ENCODE results near the gene ZNF396.

Gene ZNF396

GRCh38 chr18:35326695-35327387 is 50.3 kb downstream of the ZNF396 start:
- H3K27ac ChIP-seq, result no peak overlapping the region
- TF ChIP-seq CTCF (conservative IDR thresholded peaks at IDR 0.05), result no peak

GRCh38 chr18:35324926-35325655 is 52.0 kb downstream of the ZNF396 start:
- no peak for TF ChIP-seq CTCF (conservative IDR thresholded peaks at IDR 0.05)
- H3K27ac ChIP-seq, result no peak overlapping the region

- no peak overlapping the region for H3K27ac ChIP-seq
- TF ChIP-seq CTCF (conservative IDR thresholded peaks at IDR 0.05), result no peak
These were observed 54.4 kb downstream of the ZNF396 start for GRCh38 chr18:35322486-35323458.
